GM19397 (cell line): ENCODE measurements around the gene IMP3.
"Not testable (repeated sequence)": the region's sequence is repeated elsewhere in the genome, so short reads cannot be mapped to it uniquely, and the experiment has no call there.

Experiments
- ATAC-seq: cut with Tn5 transposase; IDR thresholded peaks from one replicate; pipeline ENCODE4 v1.9.1; 2021; ENCODE audit warnings: mild to moderate bottlenecking, moderate library complexity; ENCODE audit not compliant: unreplicated experiment

The IMP3 gene

GRCh38 chr15:75639709-75640482 lies at the start of gene IMP3:
Gene IMP3, minus strand, starts transcription at chr15:75640224. Its CDS starts 56 bp downstream, at chr15:75640168.
- ATAC-seq: peak; percentile 94

- not testable (repeated sequence) for ATAC-seq
Observed at GRCh38 chr15:75689429-75689828, 49.4 kb upstream of the IMP3 start.

- no peak for ATAC-seq
Observed at GRCh38 chr15:75688831-75689230, 48.8 kb upstream of the IMP3 start.

GRCh38 chr15:75688278-75688557 lies 48.2 kb upstream of the IMP3 start:
- ATAC-seq: no peak

- no peak for ATAC-seq
Observed at GRCh38 chr15:75687486-75688277, 47.7 kb upstream of the IMP3 start.

- ATAC-seq: not testable (repeated sequence)
Observed at GRCh38 chr15:75686212-75686642, 46.2 kb upstream of the IMP3 start.

GRCh38 chr15:75685195-75685594 lies 45.2 kb upstream of the IMP3 start:
- no peak for ATAC-seq

GRCh38 chr15:75684648-75685047 lies 44.6 kb upstream of the IMP3 start:
- ATAC-seq: no peak

GRCh38 chr15:75683646-75684312 lies 43.8 kb upstream of the IMP3 start:
- ATAC-seq: not testable (repeated sequence)

GRCh38 chr15:75682181-75683135 lies 42.4 kb upstream of the IMP3 start:
- no peak for ATAC-seq

- no peak for ATAC-seq
Observed at GRCh38 chr15:75680007-75680789, 40.2 kb upstream of the IMP3 start.

- not testable (repeated sequence) for ATAC-seq
Observed at GRCh38 chr15:75678324-75678690, 38.3 kb upstream of the IMP3 start.

- ATAC-seq: no peak
Observed at GRCh38 chr15:75677465-75678323, 37.7 kb upstream of the IMP3 start.

- ATAC-seq: no peak
Observed at GRCh38 chr15:75676688-75677464, 36.9 kb upstream of the IMP3 start.

- no peak for ATAC-seq
Observed at GRCh38 chr15:75675579-75676404, 35.8 kb upstream of the IMP3 start.

GRCh38 chr15:75674366-75674765 lies 34.3 kb upstream of the IMP3 start:
- ATAC-seq: no peak
